Endothelial cell of umbilical vein (primary cell): ENCODE results near the gene SLC25A18.

Source experiments
- EZH2 ChIP-seq: IDR thresholded peaks from 2 replicates; pipeline ENCODE4 v1.6.1; 2012; ENCODE audit warnings: borderline replicate concordance, low read depth, mild to moderate bottlenecking, moderate library complexity, low read length, inconsistent platforms; ENCODE audit not compliant: severe bottlenecking
- POLR2A ChIP-seq: IDR thresholded peaks from 2 replicates; pipeline ENCODE4 v1.6.1; 2012; ENCODE audit warnings: low read depth, mild to moderate bottlenecking, control low read depth, low read length
- POLR2AphosphoS5 ChIP-seq: IDR thresholded peaks from 2 replicates; pipeline ENCODE4 v1.6.1; 2012; ENCODE audit warnings: low read depth, mild to moderate bottlenecking, control low read depth, low read length, moderate library complexity; ENCODE audit not compliant: insufficient read depth
- TF ChIP-seq, protein P1 (sequence below), 2 donors: IDR thresholded peaks; 1 replicate in 1 of 2; 2 replicates in 1 of 2; pipeline ENCODE4 v1.5.1; 2011; ENCODE audit warnings: low read length in 2 of 2, mild to moderate bottlenecking in 2 of 2, moderate library complexity in 2 of 2, control low read depth in 1 of 2, inconsistent platforms in 1 of 2, low read depth in 1 of 2; ENCODE audit not compliant: insufficient read depth in 1 of 2; ENCODE audit errors: extremely low read depth in 1 of 2

DNA sequence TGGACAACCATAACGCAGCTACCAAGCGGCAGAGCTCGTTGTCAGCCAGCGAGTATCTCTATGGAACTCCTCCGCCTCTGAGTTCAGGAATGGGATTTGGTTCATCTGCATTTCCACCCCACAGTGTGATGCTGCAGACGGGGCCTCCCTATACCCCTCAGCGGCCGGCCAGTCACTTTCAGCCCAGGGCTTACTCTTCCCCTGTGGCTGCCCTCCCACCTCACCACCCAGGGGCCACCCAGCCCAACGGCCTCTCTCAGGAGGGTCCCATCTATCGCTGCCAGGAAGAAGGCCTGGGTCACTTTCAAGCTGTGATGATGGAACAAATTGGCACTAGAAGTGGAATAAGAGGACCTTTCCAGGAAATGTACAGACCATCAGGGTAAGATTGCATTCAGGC, 14.1 kb upstream of the SLC25A18 start:
- TF ChIP-seq, protein P1, sequence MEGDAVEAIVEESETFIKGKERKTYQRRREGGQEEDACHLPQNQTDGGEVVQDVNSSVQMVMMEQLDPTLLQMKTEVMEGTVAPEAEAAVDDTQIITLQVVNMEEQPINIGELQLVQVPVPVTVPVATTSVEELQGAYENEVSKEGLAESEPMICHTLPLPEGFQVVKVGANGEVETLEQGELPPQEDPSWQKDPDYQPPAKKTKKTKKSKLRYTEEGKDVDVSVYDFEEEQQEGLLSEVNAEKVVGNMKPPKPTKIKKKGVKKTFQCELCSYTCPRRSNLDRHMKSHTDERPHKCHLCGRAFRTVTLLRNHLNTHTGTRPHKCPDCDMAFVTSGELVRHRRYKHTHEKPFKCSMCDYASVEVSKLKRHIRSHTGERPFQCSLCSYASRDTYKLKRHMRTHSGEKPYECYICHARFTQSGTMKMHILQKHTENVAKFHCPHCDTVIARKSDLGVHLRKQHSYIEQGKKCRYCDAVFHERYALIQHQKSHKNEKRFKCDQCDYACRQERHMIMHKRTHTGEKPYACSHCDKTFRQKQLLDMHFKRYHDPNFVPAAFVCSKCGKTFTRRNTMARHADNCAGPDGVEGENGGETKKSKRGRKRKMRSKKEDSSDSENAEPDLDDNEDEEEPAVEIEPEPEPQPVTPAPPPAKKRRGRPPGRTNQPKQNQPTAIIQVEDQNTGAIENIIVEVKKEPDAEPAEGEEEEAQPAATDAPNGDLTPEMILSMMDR (IDR thresholded peaks at IDR 0.05; ENCODE audit: extremely low read depth in 1 of 2, insufficient read depth in 1 of 2, low read depth in 1 of 2, low read length in 2 of 2), result no peak
- no peak for TF ChIP-seq POLR2A
- TF ChIP-seq POLR2AphosphoS5, result no peak
- TF ChIP-seq EZH2, result no peak
